HG02610 (cell line): ENCODE data around the gene STK25.
"Not testable (repeated sequence)": the region's sequence is repeated elsewhere in the genome, so short reads cannot be mapped to it uniquely, and the experiment has no call there.

ENCODE experiments used
- ATAC-seq: cut with Tn5 transposase; IDR thresholded peaks from one replicate; pipeline ENCODE4 v1.9.1; 2021; ENCODE audit warnings: mild to moderate bottlenecking, moderate library complexity; ENCODE audit not compliant: unreplicated experiment

The STK25 gene

GRCh38 chr2:241468476-241468781 lies 40.0 kb downstream of the STK25 start:
- ATAC-seq = no peak

- no peak for ATAC-seq
These were observed 40.5 kb downstream of the STK25 start for GRCh38 chr2:241467777-241468475.

GRCh38 chr2:241466230-241466629 lies 42.2 kb downstream of the STK25 start:
- ATAC-seq = no peak

- no peak for ATAC-seq
These were observed 42.8 kb downstream of the STK25 start for GRCh38 chr2:241465543-241465942.

DNA sequence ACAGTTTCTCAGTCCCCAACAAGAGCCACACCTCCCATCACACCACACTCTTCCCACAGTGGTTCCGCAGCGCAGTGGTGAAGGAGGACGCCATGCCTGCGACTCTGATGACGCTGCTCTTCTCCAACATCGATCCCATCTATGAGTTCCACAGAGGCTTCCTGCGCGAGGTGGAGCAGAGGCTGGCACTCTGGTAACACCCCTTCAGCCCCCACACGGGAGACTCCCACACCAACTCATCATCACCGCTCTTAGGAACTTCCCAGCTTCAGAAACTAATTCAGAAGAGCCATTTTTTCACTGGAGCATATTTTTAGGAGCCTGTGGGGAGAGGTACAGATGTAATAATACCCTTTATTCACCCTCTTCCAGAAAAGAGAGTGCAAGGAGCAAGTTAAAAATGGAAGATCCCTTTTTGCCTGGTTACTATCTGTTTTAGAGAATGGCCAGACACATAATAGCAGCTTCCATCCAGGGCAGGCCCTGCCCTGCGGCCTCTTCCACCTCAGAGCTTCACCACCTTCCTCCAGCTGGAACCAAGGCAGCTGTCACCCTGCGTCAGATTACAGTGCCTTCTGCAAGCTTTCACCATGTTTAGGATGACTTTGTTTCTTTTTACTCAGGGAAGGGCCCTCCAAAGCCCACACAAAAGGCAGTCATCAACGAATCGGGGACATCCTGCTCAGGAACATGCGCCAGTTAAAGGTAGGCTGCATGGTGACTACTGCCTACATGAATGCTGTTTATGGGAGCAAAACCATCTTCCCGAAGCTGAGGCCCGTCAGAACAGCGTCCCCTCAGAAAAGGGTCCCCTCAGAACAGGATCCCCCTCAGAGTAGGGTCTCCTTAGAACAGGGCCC lies 44.9 kb downstream of the STK25 start:
- no peak for ATAC-seq

DNA sequence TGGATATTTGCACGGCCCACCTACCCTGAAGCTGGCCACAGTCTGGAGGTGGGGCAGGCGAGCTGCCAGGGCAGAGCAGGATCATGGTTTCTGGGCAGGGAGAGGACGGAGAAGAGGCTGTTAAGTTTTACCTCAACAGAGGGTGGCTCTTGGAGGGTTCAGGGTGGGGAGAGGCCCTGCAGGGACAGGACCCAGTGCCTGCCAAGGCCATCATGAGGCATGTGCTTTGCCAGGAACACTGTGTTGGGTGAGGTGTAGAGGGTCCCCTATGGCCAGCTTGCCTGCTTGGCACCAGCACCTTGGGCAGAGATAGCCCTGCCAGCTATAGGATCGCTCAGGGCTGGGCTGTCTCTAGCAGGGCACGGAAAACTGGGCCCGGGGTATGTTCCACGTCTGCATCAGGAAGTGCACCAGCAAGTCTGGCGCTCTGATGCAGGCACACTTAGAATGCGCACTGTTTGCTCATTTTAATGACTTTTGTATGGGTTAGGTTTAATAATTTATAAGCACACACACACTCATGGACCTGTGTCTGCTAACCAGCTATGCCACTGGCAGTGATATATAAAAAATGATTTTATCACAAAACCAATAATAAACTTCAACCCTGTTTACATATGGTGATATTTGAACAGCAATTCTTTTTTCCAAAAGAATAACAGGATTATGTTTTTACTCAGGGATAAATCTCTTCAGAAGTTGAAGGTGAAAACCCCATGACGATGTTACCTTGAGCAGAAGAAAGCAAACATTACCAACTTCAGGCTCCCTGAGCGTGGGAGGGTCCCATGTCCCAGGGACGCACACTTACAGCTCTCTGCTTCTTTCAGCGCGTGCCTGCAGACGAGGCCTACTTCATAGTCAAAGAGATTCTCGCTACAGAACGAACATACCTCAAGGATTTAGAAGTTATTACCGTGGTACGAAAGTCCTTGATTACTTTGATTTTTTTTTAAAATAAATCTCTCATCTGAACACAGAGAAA lies 46.4 kb downstream of the STK25 start:
- ATAC-seq = no peak

GRCh38 chr2:241460631-241461030 lies 47.8 kb downstream of the STK25 start:
- no peak for ATAC-seq

DNA sequence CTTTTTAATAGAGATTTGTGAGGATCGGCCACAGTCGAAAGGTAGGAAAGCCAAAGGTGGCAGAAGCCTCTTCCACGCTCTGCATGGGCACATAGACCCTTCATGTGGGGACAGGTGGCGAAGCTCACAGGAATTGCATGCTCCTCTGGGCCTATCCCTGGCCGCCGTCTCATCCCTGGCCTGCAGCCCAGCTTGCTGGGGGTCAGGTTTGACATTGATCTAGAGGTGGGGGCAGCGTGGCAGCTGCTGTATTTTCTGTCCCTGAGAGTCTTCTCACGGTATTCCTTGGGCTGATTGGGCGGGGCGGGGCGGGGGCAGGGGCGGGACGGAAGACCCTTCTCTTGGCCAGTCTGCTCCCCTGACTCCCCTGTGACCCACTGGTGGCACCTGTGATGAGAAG lies 48.9 kb downstream of the STK25 start:
- ATAC-seq = no peak

GRCh38 chr2:241458687-241459086 lies 49.7 kb downstream of the STK25 start:
- ATAC-seq = no peak

DNA sequence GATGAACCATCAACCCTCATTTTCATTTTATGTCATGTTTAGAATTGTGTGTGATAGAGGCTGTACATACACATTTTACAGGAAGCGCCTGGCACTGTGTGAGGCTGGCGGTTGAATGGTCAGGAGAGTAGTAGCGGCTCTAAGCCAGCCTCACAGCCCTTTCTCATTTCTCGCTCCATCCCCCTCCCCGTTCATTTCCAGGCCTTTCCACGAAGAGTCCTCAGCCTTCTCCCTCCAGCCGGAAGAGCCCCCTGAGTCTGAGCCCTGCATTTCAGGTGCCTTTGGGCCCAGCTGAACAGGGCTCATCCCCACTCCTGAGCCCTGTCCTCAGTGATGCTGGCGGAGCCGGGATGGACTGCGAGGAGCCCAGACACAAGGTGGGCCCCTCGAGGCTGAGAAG lies 51.8 kb downstream of the STK25 start:
- ATAC-seq = no peak

DNA sequence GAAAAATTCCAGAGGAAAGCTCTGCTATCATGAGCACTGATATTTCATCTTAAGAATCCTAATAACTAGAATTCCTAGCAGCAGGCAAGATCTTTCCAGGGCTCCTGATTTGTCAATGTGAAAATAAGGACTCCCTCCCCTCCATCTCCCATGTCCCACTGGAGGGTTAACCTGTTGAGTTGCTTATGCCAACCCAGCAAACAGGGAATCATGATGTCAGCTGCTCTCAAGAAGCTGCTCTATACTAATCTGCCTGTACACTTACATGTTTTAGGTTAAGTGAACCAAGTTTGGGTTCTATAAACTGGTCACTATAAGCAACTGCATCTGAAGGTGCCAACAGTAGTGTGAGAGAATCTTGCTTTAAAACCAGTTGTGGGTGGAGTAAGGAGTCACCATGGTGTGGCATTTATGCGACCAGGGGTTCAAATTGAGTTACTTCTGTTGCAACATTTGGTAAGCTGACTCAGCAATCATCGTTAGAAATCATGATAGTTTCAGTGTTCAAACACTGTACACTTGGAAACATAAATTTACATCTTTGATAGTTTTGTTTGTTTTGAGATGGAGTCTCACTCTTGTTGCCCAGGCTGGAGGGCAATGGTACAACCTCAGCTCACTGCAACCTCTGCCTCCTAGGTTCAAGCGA lies 53.4 kb downstream of the STK25 start:
- no peak for ATAC-seq

GRCh38 chr2:241453919-241454318 lies 54.5 kb downstream of the STK25 start:
- ATAC-seq = not testable (repeated sequence)

GRCh38 chr2:241451840-241452506 lies 56.4 kb downstream of the STK25 start:
- ATAC-seq = no peak

GRCh38 chr2:241450092-241450491 lies 58.3 kb downstream of the STK25 start:
- not testable (repeated sequence) for ATAC-seq

- no peak for ATAC-seq
These were observed 63.0 kb downstream of the STK25 start for GRCh38 chr2:241445426-241445825.

- ATAC-seq = peak; percentile 40
These were observed 64.7 kb downstream of the STK25 start for GRCh38 chr2:241443486-241444223.
